Activated CD4-positive, alpha-beta memory T cell treated with anti-CD3 and anti-CD28 coated beads, Interleukin-2, amount 10 ng/mL, durations not matched to agents 7 days and 5 days (primary cell): ENCODE measurements around the gene RND3. TPM values are rescaled to one million over a fixed set of nuclear protein-coding genes. Genes with fewer than 3 reads are reported as not detected.

ENCODE experiments used
- CTCF ChIA-PET: fragments of 350-600 bp; sonication (Branson Sonifier 250); formaldehyde crosslinking; loops from one replicate; lab custom pipeline; 2021; ENCODE audit warnings: antibody characterized with exemption, inconsistent platforms; lab: Charles Lee
- POLR2A ChIA-PET: fragments of 350-600 bp; sonication (Branson Sonifier 250); formaldehyde crosslinking; loops from one replicate; lab custom pipeline; 2021; ENCODE audit warnings: antibody characterized with exemption; lab: Charles Lee
- DNase-seq: peaks from one replicate; pipeline ENCODE4 v3.0.0-alpha.2; 2020
- H3K27ac Mint-ChIP-seq: one replicate; pipeline ENCODE4 v1.8.0; 2021; ENCODE audit warnings: mild to moderate bottlenecking, mixed read lengths
- H3K27me3 Mint-ChIP-seq: one replicate; pipeline ENCODE4 v1.8.0; 2021; ENCODE audit warnings: mixed read lengths
- H3K36me3 Mint-ChIP-seq: one replicate; pipeline ENCODE4 v1.8.0; 2021; ENCODE audit warnings: low read depth, mixed read lengths
- H3K4me1 Mint-ChIP-seq: one replicate; pipeline ENCODE4 v1.8.0; 2021; ENCODE audit warnings: mixed read lengths
- H3K4me3 Mint-ChIP-seq: one replicate; pipeline ENCODE4 v1.8.0; 2021; ENCODE audit warnings: mild to moderate bottlenecking, mixed read lengths
- H3K9me3 Mint-ChIP-seq: one replicate; pipeline ENCODE4 v1.8.0; 2021; ENCODE audit warnings: mixed read lengths
- total RNA-seq, 2 experiments: library from RNA; stranded (reverse); gene quantifications; one replicate each; pipeline ENCODE4 v1.2.3, GENCODE V29; 2021

The RND3 gene
- total RNA-seq, 2 experiments from 2014 or later = not detected

DNA sequence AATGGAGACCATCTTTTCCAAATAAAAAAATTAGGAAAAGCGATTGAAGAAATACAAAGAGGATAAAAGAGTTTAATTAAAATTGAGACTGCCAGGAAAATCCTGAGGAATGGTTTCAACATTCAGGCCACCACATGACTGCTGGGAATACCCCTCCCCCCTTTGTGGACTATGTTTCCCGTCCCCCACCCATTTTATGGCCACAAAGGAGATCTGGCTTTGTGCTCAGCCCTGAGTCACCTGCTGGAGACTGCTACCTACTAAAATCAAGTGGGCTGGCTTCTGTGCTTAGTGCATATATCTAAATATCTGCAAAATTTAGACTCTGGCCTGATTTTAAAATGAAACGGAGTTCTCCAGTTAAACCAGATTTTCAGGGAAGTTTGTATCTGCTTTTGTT is 10.1 kb downstream of the RND3 start:
- no peak overlapping the region for H3K4me3 Mint-ChIP-seq
- H3K36me3 Mint-ChIP-seq = no peaks in the 10 kb centered on the region
- no peaks in the 10 kb centered on the region for H3K9me3 Mint-ChIP-seq
- no peaks in the 10 kb centered on the region for H3K4me1 Mint-ChIP-seq
- no peak for DNase-seq
- ChIA-PET CTCF (no interaction called here), POLR2A (no interaction called here)
- H3K27ac Mint-ChIP-seq = no peak overlapping the region
- H3K27me3 Mint-ChIP-seq = no peaks in the 10 kb centered on the region

DNA sequence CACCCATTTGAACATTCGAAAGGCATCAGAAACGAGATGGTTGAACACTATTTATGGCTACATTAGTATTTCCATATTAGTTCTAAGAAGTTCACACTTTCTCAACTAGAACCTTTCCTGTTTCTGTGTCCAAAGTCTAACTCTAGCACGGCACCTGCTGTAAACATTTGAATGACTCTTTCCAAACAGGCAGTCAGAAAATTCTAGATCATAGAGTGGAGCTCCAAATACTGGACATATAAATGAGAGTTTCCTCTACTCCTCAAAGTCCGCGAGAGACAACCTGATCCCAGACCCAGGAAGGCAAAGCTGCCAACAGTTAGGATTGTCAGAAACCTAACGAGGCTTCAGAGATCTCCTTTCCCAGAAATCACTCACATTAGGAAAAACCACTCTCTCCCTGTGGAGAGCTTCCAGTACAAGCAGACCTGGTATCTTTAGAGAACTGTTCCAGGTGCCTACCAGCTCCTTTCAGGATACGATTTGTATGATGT is 10.6 kb downstream of the RND3 start:
- Mint-ChIP-seq H3K27me3 (no peaks in the 10 kb centered on the region), H3K4me1 (no peaks in the 10 kb centered on the region), H3K9me3 (no peaks in the 10 kb centered on the region), H3K4me3 (no peak overlapping the region), H3K27ac (no peak overlapping the region), H3K36me3 (no peaks in the 10 kb centered on the region)
- POLR2A ChIA-PET = no interaction called here
- CTCF ChIA-PET = no interaction called here
- no peak for DNase-seq

DNA sequence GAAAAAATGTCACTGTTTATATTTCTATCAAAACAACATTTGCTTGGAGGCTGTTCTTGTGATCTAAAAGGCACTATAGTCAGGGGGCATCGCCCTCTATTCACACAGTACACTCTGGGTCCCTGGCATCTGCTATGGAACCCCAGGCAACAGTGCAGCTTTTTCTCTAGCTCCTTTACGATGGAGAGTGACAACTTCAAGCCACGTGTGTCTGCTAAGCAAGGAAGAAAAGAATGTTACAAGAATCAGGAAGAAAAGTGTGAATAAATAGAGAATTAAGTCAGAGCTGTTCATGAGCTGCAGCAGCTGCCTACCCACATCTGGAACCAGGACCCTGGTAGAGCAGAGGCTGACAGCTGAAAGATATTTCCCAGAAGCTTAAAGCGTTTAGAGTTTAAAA is 11.2 kb downstream of the RND3 start:
- no peaks in the 10 kb centered on the region for H3K27me3 Mint-ChIP-seq
- ChIA-PET CTCF (no interaction called here), POLR2A (no interaction called here)
- H3K4me1 Mint-ChIP-seq = no peaks in the 10 kb centered on the region
- no peak overlapping the region for H3K27ac Mint-ChIP-seq
- no peak for DNase-seq
- H3K36me3 Mint-ChIP-seq = no peaks in the 10 kb centered on the region
- H3K4me3 Mint-ChIP-seq = no peak overlapping the region
- H3K9me3 Mint-ChIP-seq = no peaks in the 10 kb centered on the region

DNA sequence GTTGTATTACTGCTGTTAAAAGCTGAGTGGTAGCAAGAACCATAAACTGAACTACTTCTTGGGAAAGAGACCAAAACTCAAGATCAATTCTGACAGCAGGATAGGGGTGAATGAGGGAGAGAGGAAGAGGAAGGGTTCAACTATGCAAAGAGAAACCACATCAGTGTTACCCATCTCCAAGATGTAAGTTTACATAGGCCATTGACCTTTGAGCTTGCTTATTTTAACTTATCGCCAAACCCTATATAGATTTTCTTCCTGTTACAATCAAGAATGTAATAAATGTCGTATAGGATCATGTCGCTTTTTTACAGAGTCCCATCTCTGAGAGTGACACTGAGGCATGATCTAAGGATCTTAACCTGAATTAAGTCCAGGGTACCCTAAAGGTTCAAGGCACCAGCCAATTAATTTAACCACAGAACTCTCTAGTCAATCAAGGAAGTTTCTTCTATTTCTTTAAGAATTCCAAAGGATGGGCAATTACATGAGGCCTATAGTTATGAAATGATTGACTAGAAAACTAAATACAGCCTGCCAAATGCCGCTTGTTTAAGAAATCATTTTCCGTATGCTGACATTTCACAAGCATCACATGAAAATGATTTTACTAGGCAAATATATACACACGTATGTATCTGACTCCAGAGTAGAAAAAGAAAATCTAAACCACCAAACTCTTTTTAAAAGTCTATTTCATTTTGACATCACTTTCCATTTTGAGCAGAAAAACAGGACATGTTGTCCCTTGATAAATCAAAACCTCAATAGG is 11.8 kb downstream of the RND3 start:
- H3K27ac Mint-ChIP-seq = no peak overlapping the region
- DNase-seq = no peak
- no peaks in the 10 kb centered on the region for H3K36me3 Mint-ChIP-seq
- H3K4me3 Mint-ChIP-seq = no peak overlapping the region
- no peaks in the 10 kb centered on the region for H3K9me3 Mint-ChIP-seq
- ChIA-PET POLR2A (no interaction called here), CTCF (no interaction called here)
- no peaks in the 10 kb centered on the region for H3K4me1 Mint-ChIP-seq
- H3K27me3 Mint-ChIP-seq = no peaks in the 10 kb centered on the region

DNA sequence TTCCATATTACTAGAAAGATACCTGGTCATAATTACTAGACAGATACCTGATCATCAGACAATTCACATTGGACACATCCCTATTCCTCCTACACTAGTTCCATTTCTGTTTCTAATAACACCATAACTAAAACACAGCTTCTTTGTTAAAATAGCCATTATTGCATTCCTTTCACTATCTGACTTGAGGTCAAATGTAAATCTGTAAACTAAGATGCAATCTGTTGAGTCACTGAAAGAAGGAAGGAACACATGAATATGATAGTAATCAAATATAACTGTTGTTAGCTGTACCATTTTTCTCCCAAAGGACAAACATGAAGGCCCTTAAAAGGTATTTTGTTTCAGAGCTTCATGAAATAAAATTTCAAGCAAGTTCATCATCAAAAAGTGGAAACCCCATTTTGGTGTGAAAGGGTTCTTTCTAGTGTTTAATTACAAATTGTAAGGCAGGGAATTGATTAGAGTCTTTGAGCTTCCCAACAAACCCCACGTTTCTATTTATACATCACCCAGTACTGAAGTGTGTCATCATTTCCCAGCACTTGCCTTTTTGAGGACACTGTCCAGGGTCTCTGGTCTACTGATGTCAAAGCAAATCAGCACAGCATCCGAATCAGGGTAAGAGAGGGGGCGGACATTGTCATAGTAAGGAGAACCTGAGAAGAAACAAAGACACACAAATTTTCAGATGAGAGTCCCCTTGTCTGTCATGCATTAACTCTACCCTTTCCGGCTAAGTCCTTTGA is 13.0 kb downstream of the RND3 start:
- Mint-ChIP-seq H3K36me3 (no peaks in the 10 kb centered on the region), H3K4me1 (no peaks in the 10 kb centered on the region), H3K27ac (no peak overlapping the region), H3K4me3 (no peak overlapping the region), H3K9me3 (peaks cover 5% of the 10 kb centered on the region), H3K27me3 (no peaks in the 10 kb centered on the region)
- no peak for DNase-seq
- ChIA-PET CTCF (no interaction called here), POLR2A (no interaction called here)

DNA sequence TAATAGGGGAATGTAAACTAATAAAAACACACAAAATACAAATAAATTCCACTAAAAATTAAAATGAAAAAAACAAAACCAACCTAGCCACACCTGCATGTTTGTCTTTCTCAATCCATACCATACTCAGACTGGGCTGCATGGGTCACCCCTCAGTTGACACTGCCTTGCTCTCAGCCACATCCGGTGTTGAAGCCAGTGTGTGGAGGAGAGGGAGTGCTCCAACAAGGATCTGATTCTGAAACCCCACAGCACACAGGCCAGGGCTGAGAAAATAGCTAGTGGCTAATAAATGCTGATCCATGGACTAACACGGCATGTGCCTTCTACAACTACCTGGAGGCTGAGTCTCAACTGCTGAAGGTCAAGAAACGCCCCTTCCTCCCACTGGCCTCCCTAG is 13.7 kb downstream of the RND3 start:
- Mint-ChIP-seq H3K4me1 (no peaks in the 10 kb centered on the region), H3K4me3 (no peak overlapping the region), H3K27ac (no peak overlapping the region), H3K27me3 (no peaks in the 10 kb centered on the region), H3K9me3 (peaks cover 5% of the 10 kb centered on the region), H3K36me3 (no peaks in the 10 kb centered on the region)
- ChIA-PET CTCF (no interaction called here), POLR2A (no interaction called here)
- DNase-seq = no peak

DNA sequence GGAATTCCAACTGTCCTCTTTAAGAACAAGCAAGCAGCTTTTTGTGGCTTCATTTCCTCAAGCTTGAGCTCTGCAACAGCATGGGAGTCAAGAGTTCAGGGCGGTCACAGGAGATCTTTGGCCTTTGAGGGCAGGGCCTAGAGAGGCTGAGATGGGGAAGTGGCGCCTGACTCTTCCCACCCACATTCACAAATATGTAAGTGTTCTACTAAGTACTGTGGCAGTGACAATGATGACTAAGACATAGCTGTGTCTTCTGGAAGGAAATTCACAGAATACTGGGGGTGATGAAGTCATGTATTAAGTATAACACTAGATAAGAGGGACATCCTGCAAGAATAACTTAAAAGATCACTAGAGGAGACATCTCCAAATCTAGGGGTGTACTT is 15.0 kb downstream of the RND3 start:
- Mint-ChIP-seq H3K9me3 (peaks cover 5% of the 10 kb centered on the region), H3K27ac (no peak overlapping the region), H3K27me3 (no peaks in the 10 kb centered on the region), H3K4me3 (no peak overlapping the region), H3K4me1 (no peaks in the 10 kb centered on the region), H3K36me3 (no peaks in the 10 kb centered on the region)
- DNase-seq = no peak
- POLR2A ChIA-PET = no interaction called here
- CTCF ChIA-PET = no interaction called here

DNA sequence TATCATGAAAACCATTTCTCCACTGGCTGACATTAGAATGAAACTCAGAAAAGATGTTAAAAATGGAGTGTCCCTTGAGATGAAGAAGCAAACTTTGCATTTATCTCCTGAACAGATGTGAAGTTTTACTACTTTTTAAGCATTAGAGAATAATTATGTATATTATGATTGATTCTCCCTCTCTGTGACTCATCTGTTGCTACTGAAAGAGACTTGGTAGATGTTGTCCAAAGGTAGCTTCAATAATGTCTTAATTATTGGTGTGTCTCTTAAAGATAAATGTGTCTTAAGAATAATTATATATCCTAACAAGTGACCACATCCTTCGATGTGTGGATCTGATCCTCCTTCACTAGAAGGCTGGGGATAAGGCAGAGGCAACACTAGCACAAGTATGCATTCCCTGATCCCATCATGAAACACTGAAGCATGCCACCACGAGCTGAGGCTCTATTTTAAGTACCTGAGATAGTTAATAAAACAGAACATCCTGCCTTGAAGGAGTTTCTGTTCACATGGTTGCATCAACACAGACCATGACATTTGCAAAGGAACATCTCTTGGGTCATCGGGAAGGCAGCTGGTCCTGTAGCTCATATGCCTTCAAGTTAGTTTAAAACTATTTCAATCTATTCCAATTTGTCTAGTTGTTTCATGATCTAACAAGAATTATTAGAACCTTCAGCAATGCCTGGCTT is 15.5 kb downstream of the RND3 start:
- no peaks in the 10 kb centered on the region for H3K4me1 Mint-ChIP-seq
- POLR2A ChIA-PET = no interaction called here
- no peaks in the 10 kb centered on the region for H3K36me3 Mint-ChIP-seq
- no peak overlapping the region for H3K27ac Mint-ChIP-seq
- CTCF ChIA-PET = no interaction called here
- peaks cover 5% of the 10 kb centered on the region for H3K9me3 Mint-ChIP-seq
- DNase-seq = no peak
- no peaks in the 10 kb centered on the region for H3K27me3 Mint-ChIP-seq
- no peak overlapping the region for H3K4me3 Mint-ChIP-seq

DNA sequence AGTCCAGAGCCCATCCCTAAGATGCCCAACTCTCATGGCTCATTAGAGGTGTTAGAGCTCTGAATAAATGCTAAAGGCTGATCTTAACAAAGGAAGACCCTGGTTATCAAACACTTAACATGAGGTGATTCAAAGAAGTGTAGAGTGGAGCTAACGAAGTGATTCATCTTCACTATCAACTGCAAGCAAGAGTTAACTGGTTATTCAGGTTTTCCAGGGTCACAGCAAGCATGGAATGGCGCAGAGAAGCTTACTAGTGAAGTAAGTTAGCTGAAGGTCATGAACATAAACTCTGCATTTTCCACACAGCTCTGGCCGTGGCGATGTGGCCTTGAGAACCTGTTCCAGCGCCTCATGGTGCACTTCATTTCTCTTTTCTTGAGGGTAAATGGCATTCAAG is 17.0 kb downstream of the RND3 start:
- Mint-ChIP-seq H3K27ac (no peak overlapping the region), H3K9me3 (peaks cover 5% of the 10 kb centered on the region), H3K27me3 (no peaks in the 10 kb centered on the region), H3K4me1 (no peaks in the 10 kb centered on the region), H3K36me3 (no peaks in the 10 kb centered on the region), H3K4me3 (no peak overlapping the region)
- POLR2A ChIA-PET = no interaction called here
- CTCF ChIA-PET = no interaction called here
- no peak for DNase-seq

DNA sequence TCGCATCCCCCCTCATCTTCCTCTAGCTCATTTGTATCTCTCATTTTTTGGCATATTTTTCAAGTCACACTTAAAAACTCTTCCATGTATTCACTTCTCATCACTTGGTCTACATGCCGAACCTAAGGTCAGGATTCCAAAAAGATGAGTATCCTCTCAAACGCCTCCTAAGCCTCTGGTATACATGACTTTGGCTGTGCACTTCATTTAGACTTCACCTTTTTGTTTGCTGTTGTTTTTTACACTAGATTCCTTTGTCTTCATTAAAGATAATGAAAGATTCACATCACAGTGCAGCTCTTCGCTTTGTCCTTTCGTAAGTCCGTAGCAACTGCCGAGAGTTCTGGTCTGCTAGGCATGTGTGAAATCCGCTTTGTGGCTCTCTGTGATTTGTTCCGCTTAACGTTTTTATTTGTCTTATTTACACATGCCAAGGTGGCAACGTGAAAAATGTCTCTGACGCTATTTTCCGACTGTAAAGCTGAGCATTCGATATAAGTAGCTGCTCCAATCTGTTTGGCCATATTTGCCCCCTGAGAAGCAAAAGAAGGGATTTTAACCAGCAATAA is 17.7 kb downstream of the RND3 start:
- no peaks in the 10 kb centered on the region for H3K27me3 Mint-ChIP-seq
- no peak overlapping the region for H3K4me3 Mint-ChIP-seq
- ChIA-PET POLR2A (no interaction called here), CTCF (no interaction called here)
- no peak for DNase-seq
- H3K27ac Mint-ChIP-seq = no peak overlapping the region
- H3K9me3 Mint-ChIP-seq = peaks cover 5% of the 10 kb centered on the region
- H3K36me3 Mint-ChIP-seq = no peaks in the 10 kb centered on the region
- H3K4me1 Mint-ChIP-seq = no peaks in the 10 kb centered on the region

DNA sequence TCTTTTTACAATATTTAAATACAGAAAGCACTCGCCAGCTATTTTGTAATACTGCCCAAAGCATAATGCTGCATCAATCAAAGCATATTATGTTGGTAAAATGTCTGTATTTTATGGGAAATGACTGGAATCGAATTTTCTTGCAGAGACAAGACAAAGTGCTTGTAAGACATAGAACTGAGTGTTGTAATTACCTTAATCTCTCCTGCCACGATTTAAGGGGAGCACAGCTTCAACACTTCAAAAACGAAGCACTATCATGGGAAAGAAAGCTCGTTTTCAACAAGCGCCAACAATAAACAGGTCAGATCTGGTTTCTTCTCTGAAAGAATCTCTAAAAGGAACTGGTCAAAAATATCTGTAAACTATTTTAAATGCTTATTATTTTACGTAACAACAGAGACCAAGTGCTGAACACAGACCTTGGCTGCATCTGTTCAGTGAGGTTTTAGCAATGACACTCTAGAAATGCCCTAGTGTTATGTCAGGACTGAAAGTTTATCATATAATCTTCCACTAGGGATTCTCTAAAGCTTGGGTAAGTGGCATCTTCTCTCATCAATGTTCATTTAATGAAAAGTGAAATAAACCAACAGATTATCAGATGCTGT is 19.0 kb downstream of the RND3 start:
- Mint-ChIP-seq H3K9me3 (peaks cover 5% of the 10 kb centered on the region), H3K4me1 (no peaks in the 10 kb centered on the region), H3K4me3 (no peak overlapping the region), H3K36me3 (no peaks in the 10 kb centered on the region), H3K27me3 (no peaks in the 10 kb centered on the region), H3K27ac (no peak overlapping the region)
- ChIA-PET POLR2A (no interaction called here), CTCF (no interaction called here)
- no peak for DNase-seq

DNA sequence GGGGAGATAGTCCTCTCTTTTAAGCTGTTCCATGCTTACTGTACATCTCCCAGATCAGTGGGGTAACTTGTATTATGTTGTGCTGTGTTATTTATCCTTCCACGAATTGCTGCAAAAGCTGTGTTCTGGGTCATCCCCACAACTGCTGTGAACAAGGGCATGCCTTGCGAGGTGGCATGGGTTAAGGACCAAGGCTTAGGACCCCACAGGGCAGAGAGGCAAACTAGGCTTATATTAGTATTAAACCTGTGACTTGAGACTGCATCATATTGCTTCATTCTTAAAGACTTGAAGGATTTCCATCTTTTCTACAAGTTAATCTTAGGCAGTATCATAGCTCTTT is 19.9 kb downstream of the RND3 start:
- Mint-ChIP-seq H3K27me3 (no peaks in the 10 kb centered on the region), H3K36me3 (no peaks in the 10 kb centered on the region), H3K9me3 (peaks cover 5% of the 10 kb centered on the region), H3K4me3 (no peak overlapping the region), H3K27ac (no peak overlapping the region), H3K4me1 (no peaks in the 10 kb centered on the region)
- POLR2A ChIA-PET = no interaction called here
- DNase-seq = no peak
- CTCF ChIA-PET = no interaction called here
